GM12873 (cell line): Measurements from ENCODE around the gene CDH4.

Source experiments
- CTCF ChIP-seq: IDR thresholded peaks from 2 replicates; pipeline ENCODE4 v1.5.1; 2012; ENCODE audit warnings: low read depth, mild to moderate bottlenecking, moderate library complexity, low read length, control low read depth; ENCODE audit not compliant: insufficient read depth; ENCODE audit errors: missing control alignments

The CDH4 gene

GRCh38 chr20:61966492-61967244, 714.6 kb downstream of the CDH4 start:
- no peak for TF ChIP-seq CTCF

- TF ChIP-seq CTCF: no peak
Observed at GRCh38 chr20:61967300-61967699, 715.2 kb downstream of the CDH4 start.

GRCh38 chr20:61968036-61968810, 716.2 kb downstream of the CDH4 start:
- no peak for TF ChIP-seq CTCF

GRCh38 chr20:61968932-61969331, 716.9 kb downstream of the CDH4 start:
- TF ChIP-seq CTCF: no peak

- TF ChIP-seq CTCF: no peak
Observed at GRCh38 chr20:61969806-61970205, 717.7 kb downstream of the CDH4 start.

GRCh38 chr20:61970357-61970756, 718.3 kb downstream of the CDH4 start:
- no peak for TF ChIP-seq CTCF

GRCh38 chr20:61972636-61973508, 720.8 kb downstream of the CDH4 start:
- TF ChIP-seq CTCF: no peak
